HG03097 (cell line): ENCODE measurements around the gene PLA2G6.
"Not testable (repeated sequence)": the region's sequence is repeated elsewhere in the genome, so short reads cannot be mapped to it uniquely, and the experiment has no call there.

Experiments
- ATAC-seq: cut with Tn5 transposase; IDR thresholded peaks from one replicate; pipeline ENCODE4 v1.9.1; 2021; ENCODE audit not compliant: unreplicated experiment, low FRiP score

Gene PLA2G6

GRCh38 chr22:38088629-38089473 is 92.8 kb downstream of the PLA2G6 start:
- no peak for ATAC-seq

GRCh38 chr22:38087855-38088254 is 93.8 kb downstream of the PLA2G6 start:
- no peak for ATAC-seq

DNA sequence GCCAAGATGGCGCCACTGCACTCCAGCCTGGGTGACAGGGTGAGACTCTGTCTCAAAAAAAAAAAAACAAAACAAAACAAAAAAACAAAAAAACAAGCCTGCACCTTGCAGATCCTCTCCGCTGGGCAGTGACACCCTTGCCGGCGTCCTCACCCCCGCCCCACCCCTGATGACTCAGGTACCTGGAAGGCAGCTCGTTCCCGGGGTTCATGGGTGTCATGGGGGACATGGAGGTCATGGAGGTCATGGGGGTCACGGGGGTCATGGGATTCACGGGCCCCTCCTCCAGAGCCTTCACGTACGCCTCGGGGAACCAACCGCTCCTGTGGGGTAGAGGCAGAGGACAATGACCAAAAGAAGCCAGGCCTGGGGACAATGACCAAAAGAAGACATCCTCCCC is 94.7 kb downstream of the PLA2G6 start:
- no peak for ATAC-seq

DNA sequence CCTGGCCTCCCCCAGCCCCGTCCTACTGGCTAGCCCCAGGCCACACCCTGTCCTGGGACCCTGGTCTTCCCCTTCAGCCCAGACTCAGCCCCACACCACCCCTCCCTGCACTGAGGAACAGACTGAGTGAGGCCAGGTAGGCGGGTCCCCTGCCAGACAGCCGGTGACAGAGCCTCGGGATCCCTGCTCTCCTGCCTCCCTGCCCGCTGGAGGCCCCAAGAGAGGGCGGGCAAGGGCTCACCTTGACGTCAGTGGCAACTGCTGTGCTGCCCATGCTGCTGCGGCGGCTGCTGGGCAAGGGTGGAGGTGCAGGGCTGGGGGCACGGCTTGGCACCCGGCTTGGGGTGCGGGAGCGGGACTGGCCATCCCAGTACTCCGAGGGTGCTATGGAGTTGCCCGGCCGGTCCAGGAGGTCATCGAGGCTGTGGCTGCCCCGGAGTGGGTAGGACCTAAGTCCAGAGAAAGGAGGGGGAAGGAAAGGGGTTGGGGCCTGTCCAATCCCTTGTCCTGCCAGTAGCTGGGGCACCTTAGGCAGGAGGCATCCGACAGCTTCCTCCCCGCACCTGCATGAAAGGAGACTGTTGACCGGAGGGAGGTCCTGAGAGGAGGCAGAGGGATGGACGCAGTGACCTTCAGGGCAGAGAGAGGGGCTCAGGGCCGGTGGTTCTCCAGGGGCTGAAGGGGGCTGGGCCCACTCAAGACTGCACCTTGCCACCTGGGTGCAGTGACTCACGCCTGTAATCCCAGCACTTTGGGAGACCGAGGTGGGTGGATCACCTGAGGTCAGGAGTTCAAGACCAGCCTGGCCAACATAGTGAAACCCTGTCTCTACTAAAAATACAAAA is 95.4 kb downstream of the PLA2G6 start:
- ATAC-seq, result no peak

DNA sequence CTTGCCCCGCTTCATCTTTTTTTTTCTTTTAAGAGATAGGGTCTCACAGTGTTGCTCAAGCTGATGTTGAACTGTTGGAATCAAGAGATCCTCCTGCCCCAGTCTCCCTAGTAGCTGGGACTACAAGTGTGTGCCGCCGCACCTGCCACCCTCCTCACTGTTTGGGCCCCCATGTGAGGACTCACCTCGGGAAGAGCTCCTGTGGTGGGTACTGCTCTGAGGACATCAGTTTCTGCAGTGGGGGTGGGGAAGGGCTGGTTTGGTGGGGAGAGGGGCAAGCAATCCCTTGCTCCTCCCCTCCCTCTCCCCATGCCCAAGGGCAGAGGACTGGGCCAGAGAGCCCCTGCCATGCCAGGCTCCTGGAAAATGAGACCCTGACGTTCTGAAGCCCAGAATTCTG is 96.1 kb downstream of the PLA2G6 start:
- no peak for ATAC-seq

GRCh38 chr22:38085056-38085455 is 96.6 kb downstream of the PLA2G6 start:
- no peak for ATAC-seq

DNA sequence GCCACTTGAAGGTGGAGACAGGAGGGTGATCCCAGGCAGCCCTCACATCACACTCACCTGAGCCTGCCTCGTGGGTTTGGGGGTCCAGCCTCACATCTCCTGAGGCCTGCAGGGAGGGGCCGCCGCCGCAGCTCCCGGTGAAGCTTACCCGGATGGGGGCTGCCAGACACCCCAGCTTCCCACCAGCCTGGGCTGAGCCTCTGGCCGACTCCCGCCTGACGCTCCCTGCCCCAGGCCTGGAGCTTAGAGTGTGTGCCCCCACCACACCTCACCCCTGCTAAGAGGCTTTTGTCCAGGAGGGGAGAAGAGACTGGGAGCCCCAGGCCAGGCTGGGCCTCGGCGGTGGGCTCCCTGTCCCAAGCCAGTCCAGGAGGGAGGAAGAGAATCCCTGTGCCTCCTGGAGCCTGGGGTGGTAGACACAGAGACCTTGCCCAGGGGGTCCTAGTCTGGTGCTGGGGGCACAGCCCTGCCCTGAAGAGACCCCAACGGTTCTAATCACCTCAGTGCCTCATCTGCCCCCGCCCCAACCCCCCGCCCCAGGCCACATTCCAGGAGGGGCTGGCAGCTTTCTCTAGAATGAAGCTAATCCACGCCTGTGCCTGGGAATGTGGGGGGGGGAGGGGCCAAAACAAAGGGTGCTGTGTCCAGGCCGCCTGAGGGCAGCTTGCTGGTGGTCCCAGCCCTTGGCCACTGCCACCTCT is 97.5 kb downstream of the PLA2G6 start, which contains the start of gene SLC16A8:
TSS of gene SLC16A8 (minus strand) at position 254 of the 701 bp plus-strand sequence. CDS start 1,311 bp downstream, outside the sequence.
- ATAC-seq, result no peak

- ATAC-seq, result no peak
Measured at GRCh38 chr22:38082986-38083710, 98.5 kb downstream of the PLA2G6 start.

DNA sequence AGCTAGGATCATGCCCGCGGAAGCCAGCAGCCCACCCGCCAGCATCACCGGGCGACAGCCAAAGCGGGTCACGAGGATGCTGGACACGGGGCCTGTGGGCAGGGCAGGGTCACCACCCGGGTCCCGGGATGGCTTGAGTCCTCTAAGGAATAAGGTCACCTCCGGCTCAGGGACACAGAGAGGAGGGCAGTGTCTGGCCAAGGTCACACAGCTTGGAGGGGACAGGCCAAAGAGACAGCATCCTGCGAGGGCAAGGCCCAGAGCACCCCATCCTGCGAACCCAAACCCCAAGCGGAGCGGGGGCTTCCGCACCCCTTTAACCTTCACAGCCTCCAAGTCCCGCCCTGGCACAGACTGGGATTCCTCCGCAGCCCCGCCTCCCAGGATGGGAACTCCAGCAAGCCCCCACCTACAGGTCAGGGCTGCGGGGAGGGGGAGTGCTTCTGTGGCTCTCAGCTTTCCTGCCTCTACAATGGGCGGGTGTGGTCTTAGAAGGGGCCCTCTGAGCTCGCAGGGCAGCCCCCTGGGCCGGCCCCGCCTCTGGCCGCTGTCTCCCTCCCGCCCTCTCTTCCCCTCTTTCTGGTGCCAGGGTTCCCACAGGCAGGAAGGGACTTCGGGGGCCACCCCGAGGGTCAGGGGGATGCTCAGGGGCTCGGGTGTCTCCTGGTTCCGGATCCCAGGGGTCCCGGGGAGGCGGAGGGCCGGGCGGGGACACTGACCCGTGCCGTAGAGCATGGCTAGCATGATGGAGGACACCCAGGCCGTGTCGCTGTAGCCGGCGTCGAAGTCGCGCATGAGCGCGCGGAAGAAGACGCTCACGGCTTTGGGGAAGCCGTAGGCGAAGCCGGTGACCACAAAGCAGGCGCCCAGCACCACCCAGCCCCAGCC is 99.4 kb downstream of the PLA2G6 start:
- no peak for ATAC-seq

GRCh38 chr22:38081636-38081940 is 100.0 kb downstream of the PLA2G6 start:
- ATAC-seq, result no peak

- ATAC-seq, result no peak
Measured at GRCh38 chr22:38080850-38081635, 100.6 kb downstream of the PLA2G6 start.

- ATAC-seq, result no peak
Measured at GRCh38 chr22:38080474-38080849, 101.2 kb downstream of the PLA2G6 start.

DNA sequence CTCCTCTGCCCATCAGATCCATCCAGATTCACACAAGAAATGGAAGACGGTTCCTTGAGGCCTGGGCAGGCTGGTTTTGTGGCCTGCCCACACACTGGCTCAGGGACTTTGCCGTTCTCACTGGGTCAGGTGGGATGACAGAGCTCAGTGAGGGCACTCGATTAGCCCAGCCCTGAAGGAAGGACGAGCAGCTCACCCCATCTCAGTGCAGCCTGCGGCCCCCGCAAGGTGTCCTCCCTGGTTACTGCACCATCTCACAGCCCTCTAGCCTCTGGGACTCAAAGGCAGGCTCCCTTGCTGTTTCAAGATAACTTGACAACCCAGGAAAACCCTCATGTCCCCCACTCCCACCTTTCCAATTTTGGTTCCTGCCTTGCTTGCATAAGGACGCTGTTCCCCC is 101.8 kb downstream of the PLA2G6 start:
- ATAC-seq, result no peak

- ATAC-seq, result not testable (repeated sequence)
Measured at GRCh38 chr22:38079208-38079607, 102.4 kb downstream of the PLA2G6 start.

GRCh38 chr22:38078046-38078840 is 103.4 kb downstream of the PLA2G6 start:
- ATAC-seq, result no peak

DNA sequence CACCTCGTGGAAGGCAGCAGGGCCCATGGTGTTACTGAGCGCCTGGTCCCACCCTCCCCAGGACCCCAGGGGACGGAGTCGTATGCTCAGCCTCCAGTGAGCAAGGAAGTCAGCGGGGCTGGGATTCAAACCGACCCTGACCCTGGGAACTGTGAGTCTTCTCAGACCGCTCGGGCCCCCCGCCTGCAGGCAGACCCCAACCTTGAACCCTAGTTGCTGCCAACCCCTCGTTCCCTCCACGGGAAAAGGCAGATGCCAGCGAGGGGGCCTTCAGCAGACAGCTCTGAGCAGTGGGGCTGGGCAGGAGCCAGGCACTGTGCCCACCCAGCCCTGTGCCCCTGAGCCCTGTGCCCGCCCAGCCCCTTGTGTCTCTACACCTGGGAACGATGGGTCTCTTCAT is 104.0 kb downstream of the PLA2G6 start:
- no peak for ATAC-seq

DNA sequence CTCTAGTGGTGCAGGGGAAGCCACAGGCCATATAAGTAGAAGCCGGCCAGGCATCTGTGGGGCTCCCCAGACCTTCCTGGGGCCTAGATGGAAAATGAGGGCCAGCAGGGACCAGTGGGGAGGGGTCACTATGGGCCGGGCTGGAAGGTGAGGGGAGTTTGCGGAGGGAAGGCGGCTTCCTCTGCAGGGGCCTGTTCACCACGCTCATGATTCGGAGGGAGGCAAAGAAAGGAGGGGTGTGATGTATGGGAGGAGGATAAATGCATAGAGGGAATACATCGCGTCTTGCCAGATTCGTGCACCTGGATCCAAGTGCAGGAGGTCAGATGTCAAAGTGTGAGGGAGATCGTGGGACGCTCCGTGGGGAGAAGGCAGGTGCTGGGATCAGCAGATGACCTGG is 104.5 kb downstream of the PLA2G6 start:
- no peak for ATAC-seq

GRCh38 chr22:38075961-38076360 is 105.7 kb downstream of the PLA2G6 start:
- no peak for ATAC-seq
